NCI-H2107 treated with DMSO at 0.1 percent for 48 hours (cell line): ENCODE data around the gene RLF.

Experiments
- DNase-seq: peaks from one replicate; lab custom pipeline; 2025; ENCODE audit not compliant: unreplicated experiment; lab: John Stamatoyannopoulos, UW

The RLF gene

GRCh38 chr1:40268211-40268610 lies 107.0 kb downstream of the RLF start:
- DNase-seq: no peak

DNA sequence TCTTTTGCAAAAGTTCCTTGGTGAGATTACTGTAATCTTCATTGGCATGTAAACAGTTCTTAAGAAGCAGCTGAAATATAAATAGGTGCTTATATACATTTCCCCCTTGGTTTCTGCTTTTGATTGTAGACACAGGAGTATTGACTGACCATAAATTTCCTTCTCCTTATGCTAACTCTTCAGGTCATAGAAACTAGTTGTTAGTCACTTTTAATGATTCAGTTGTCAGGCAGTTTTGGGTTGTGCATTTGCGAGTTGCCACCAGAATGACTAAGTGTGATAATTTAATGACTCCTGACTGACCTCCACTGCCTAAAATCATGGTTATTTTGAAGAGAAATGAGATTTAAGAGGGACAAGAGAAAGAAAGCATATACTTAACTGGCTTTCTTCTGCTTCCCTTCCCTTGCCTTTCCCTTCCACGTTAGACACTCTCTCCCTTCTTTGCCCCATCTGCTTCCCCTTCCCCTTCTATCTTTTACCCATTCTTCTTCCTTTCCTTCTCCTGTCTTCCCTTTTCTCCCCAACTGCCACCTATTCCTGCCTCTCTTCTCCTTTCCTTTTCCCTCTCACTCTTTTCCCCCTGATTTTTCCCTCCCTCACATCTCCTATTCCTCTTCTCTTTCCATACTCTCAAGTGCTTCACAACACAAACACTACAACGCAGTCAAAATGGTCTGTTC lies 109.1 kb downstream of the RLF start:
- DNase-seq: no peak

DNA sequence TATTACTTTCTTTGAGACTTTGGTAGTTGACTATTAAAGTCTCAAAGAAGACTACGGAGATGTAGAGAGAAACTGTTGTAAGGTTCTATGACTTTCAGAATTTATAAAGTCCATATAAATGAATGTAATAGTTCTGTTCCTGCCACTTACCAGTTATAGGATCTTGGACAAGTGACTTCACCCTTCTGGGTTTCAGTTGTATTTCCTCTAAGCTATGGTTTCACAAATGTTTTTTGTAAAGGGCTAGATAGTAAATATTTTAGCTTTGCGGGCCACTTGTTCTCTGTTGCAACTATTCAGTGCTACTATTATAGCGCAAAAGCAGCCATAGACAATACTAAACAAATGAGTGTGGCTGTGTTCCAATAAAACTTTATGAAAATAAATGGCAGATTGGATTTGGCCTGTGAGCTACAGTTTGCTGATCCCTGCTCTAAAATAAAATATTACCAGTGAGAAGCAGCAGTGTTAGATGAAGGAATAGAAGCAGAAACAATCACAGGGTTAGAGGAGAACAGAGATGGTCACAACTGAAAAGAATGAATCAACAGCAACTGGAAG lies 111.5 kb downstream of the RLF start:
- DNase-seq: no peak

- no peak for DNase-seq
Observed at GRCh38 chr1:40273547-40274166, 112.5 kb downstream of the RLF start.

- DNase-seq: no peak
Observed at GRCh38 chr1:40274331-40274730, 113.1 kb downstream of the RLF start.

GRCh38 chr1:40276122-40276521 lies 114.9 kb downstream of the RLF start:
- no peak for DNase-seq

- DNase-seq: no peak
Observed at GRCh38 chr1:40281853-40282252, 120.7 kb downstream of the RLF start.
